GM18508 (cell line): ENCODE measurements around the gene DPEP1.
"Not testable (repeated sequence)": the region's sequence is repeated elsewhere in the genome, so short reads cannot be mapped to it uniquely, and the experiment has no call there.

Experiments used
- ATAC-seq: cut with Tn5 transposase; IDR thresholded peaks from one replicate; pipeline ENCODE4 v1.9.1; 2021; ENCODE audit warnings: moderate number of reproducible peaks; ENCODE audit not compliant: insufficient read depth, unreplicated experiment

DPEP1 gene

GRCh38 chr16:89670496-89671431 is 57.3 kb downstream of the DPEP1 start:
- no peak for ATAC-seq

- not testable (repeated sequence) for ATAC-seq
Observed at GRCh38 chr16:89671565-89671964, 58.1 kb downstream of the DPEP1 start.

- no peak for ATAC-seq
Observed at GRCh38 chr16:89672177-89672941, 58.9 kb downstream of the DPEP1 start.

- ATAC-seq, result no peak
Observed at GRCh38 chr16:89678258-89678657, 64.8 kb downstream of the DPEP1 start.

- no peak for ATAC-seq
Observed at GRCh38 chr16:89685916-89686315, 72.5 kb downstream of the DPEP1 start.

GRCh38 chr16:89686520-89687091 is 73.2 kb downstream of the DPEP1 start, which contains the start of gene CDK10:
CDK10 (plus strand) TSS chr16:89686689; CDS start chr16:89686711, 22 bp downstream.
- no peak for ATAC-seq

- no peak for ATAC-seq
Observed at GRCh38 chr16:89687092-89687940, 73.9 kb downstream of the DPEP1 start.
